ENCODE results near the gene ADAM8.

ADAM8 gene

DNA sequence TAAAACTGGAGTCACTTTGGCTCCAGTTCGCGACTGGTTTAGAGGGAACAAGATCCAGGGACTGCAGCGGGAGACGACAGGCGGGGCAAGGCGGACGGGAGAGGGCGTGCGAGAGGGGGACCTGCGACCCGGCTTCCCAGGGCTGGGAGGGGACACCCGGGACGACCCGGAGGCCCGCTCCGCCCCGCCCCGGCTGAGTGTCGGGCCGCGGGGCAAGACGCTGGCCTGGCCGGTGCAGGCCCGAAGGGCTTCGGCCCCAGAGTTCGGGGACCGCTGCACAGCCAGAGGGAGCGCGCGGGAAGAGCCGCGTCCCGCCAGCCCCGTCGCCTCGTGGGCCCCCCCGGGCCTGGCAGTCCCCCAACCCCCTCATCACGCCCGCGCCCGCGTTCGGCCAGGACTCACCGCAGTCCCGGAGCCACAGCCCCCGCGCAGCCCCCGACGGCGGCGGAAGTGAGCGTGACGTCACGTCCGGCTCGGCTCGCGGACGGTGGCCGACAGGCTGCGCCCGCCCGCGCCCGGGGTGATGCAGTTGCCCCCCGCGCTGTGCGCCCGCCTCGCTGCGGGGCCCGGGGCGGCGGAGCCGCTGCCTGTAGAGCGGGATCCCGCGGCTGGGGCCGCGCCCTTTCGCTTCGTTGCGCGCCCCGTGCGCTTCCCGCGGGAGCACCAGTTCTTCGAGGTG is 31.9 kb upstream of the ADAM8 start, which contains the start of the genes TUBGCP2 and ZNF511:
TSS of gene TUBGCP2 (minus strand) at position 452 of the 679 bp plus-strand sequence. CDS start 5,931 bp downstream, outside the sequence.
TSS of gene ZNF511 (plus strand) at position 494 of the 679 bp plus-strand sequence. CDS start at position 524, 30 bp downstream.
- DNase-seq (ENCODE audit: low spot score) = peak; percentile 84

GRCh38 chr10:133307776-133308420 is 31.2 kb upstream of the ADAM8 start:
- peak; percentile 80 for DNase-seq (ENCODE audit: low spot score)

GRCh38 chr10:133306941-133307379 is 30.3 kb upstream of the ADAM8 start:
- no peak for DNase-seq (ENCODE audit: low spot score)

- DNase-seq (ENCODE audit: low spot score) = no peak
Measured at GRCh38 chr10:133306097-133306476, 29.4 kb upstream of the ADAM8 start.

DNA sequence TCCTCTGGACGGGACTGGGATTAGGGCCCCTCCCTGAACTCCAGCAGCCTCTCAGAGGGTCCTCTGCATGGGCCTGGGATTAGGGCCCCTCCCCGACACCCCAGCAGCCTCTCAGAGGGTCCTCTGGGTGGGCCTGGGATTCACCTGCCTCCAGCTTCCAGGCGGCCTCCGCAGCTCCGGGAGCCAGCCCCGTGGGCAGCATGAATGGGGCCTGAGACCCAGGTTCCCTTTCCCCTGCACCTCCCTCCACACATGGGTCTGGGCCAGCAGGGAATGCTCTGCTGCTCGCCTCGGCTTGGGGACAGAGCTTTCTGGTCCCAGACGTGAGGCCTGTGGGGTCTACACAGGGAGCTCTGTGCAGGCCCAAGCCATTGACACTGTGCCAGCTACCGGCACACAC is 26.5 kb upstream of the ADAM8 start:
- no peak for DNase-seq (ENCODE audit: low spot score)

DNA sequence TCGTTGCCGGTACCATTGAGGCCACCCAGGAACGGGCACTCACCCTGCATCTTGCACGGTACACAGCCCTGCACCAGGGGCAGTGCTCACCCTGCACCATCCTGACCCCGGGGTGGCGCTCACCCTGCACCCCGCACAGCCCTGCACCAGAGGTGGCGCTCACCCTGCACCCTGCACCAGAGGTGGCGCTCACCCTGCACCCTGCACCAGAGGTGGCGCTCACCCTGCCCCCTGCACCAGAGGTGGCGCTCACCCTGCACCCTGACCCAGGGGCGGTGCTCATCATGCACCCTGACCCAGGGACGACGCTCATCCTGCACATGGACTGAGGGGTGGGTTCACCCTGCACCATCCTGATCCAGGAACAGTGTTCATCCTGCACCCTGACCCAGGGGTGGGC is 25.6 kb upstream of the ADAM8 start:
- no peak for DNase-seq (ENCODE audit: low spot score)

- no peak for DNase-seq (ENCODE audit: low spot score)
Measured at GRCh38 chr10:133299738-133300137, 23.1 kb upstream of the ADAM8 start.

GRCh38 chr10:133299224-133299623 is 22.6 kb upstream of the ADAM8 start:
- DNase-seq (ENCODE audit: low spot score) = no peak

DNA sequence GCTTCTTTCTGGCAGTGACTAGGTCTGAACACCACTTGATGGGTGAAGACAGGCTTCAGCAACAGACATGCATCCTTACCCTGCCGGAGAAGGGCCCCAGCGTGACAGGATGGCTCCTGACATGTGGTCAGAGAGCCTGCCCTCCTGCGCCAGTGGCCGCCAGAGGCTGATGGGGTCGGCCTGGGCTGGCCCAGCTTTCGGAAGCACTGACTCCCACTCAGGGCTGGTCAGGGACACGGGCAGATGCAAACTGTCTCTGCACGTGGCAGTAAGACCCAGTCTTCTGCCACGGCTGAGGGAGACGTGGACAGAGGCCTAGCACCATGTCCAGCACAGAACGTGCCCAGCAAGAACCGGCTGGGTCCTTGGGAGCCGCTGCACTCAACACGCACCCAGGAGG is 21.8 kb upstream of the ADAM8 start:
- no peak for DNase-seq (ENCODE audit: low spot score)

GRCh38 chr10:133297504-133297903 is 20.8 kb upstream of the ADAM8 start:
- DNase-seq (ENCODE audit: low spot score) = no peak

GRCh38 chr10:133295426-133296320 is 19.0 kb upstream of the ADAM8 start:
- DNase-seq (ENCODE audit: low spot score) = no peak

DNA sequence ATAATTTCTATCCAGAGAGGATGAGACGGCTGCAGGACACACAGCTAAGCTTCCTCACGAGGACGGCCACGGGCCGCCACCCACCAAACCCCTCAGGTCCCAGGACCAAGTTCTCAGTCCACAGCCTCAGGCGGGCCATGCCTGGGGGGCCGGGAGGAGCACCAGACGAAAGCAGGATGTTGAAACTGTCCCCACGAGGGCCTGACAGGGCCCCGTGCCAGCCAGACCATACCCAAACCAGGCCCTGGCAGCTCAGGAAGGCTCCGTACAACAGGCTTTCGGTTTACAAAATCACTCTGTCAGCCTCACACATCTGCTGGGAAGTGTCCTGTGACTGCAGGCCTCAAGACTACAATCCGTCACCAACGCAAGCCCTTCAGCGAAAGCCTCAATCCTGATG is 17.5 kb upstream of the ADAM8 start:
- no peak for DNase-seq (ENCODE audit: low spot score)

GRCh38 chr10:133293810-133294119 is 17.1 kb upstream of the ADAM8 start:
- DNase-seq (ENCODE audit: low spot score) = no peak

- no peak for DNase-seq (ENCODE audit: low spot score)
Measured at GRCh38 chr10:133292919-133293809, 16.5 kb upstream of the ADAM8 start.

GRCh38 chr10:133289761-133290160 is 13.1 kb upstream of the ADAM8 start:
- DNase-seq (ENCODE audit: low spot score) = no peak

DNA sequence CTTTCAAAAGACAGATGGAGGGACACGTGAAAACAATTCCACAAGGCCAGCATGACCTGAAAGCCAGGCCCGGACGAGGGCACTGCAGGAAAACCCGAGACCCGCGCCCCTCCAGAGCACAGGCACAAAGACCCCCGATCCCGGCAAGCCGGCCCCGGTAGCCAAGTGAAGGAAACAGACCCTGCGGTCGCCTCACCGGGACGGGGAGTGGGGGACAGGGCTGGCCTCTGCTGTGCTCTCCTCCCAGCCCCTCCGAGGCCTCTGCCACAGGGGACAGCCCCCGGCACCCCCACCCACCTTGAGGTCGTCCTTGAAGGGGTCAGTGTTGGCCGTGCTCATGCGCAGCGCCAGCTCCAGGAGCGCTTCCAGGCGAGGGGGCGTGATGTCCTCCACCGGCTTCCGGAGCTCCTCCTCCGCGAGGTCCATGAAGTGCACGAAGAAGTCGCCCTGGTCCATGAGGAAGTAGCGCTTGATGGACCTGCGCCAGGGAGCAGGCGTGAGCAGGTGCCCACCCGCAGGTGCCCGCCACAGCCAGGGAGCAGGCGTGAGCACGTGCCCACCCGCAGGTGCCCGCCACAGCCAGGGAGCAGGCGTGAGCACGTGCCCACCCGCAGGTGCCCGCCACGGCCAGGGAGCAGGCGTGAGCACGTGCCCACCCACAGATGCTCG is 11.3 kb upstream of the ADAM8 start:
- no peak for DNase-seq (ENCODE audit: low spot score)

DNA sequence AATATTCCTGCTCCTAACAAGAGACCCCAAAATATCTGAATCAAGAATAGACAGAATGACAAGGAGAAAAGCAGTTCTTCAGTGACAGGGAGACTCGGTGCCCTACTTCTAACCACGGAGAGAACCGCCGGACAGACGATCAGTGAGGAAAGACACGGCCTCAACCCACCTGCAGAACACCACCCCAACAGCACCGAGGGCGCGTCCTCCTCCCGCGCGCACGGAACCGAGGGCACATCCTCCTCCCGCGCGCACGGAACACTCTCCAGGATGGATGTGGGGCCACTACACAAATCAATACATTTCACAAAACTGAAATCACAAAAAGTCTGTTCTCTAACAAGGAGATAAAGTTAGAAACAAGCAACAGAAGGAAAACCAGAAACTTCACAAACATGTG is 9.7 kb upstream of the ADAM8 start:
- no peak for DNase-seq (ENCODE audit: low spot score)

DNA sequence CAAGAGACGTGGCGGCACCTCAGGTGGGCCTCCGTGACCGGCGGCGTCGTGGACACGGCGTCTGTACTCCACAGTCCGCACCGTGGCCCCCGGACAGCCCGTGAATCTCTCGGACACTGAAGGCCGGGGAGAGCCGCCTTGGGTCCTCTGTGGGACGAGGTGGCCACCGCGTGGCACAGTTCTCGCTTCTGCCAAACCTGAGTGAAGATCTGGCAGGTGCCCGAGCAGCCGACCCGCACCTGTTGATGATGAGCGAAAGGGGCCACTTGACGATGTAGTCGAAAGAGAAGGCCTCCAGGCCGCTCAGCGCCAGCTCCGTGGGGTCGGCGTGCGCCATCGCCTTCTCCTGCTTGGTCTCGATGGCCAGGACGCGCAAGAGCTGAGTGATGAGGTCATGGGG is 8.5 kb upstream of the ADAM8 start:
- no peak for DNase-seq (ENCODE audit: low spot score)

GRCh38 chr10:133283931-133284330 is 7.3 kb upstream of the ADAM8 start:
- no peak for DNase-seq (ENCODE audit: low spot score)

DNA sequence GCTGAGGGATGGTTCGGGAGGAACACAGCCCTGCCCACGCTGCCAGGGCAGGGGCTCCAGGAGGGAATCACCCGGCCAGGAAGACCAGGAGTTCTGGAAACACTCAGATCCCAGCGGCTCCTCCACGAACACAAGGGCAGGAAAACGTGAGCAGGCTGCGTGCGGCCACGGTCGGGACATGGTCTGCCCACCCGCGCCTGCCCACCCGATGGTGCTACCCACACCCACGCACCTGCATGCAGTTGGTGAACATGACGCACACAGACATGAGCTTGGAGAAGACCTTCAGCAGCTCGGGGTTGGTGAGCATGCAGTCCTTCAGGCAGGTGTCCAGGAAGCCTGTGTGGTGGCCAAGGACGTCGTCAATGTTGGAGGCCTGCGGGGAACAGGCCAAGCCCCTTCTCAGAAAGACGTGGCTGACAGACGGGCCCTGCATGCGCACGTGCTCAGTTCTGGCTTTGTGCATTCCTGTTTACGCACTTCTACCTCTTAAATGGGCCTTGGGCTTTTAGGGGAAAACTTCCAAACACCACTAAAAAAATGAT is 6.2 kb upstream of the ADAM8 start:
- no peak for DNase-seq (ENCODE audit: low spot score)

Data from LoVo (cell line).